GM23338 (cell line): Measurements from ENCODE around the gene CYSLTR2. TPM values are rescaled to one million over a fixed set of nuclear protein-coding genes. Genes with fewer than 3 reads are reported as not detected.

Experiments
- ATAC-seq: fragments of 200-7000 bp; cut with Tn5 transposase; 3 replicates; pipeline ENCODE4 v1.9.1; 2020
- DNase-seq: peaks from one replicate; pipeline ENCODE4 v3.0.0-alpha.2; 2015; ENCODE audit warnings: low spot score
- H2AFZ ChIP-seq: fragments of 200-600 bp; sonication (generic); 2 replicates; pipeline ENCODE4 v1.8.0; 2016; ENCODE audit warnings: antibody characterized with exemption, mild to moderate bottlenecking, moderate library complexity
- H3F3A ChIP-seq: fragments of 200-600 bp; sonication (generic); replicated peaks from 2 replicates; pipeline ENCODE4 v1.8.0; 2017; ENCODE audit warnings: antibody characterized with exemption, mixed run types, low read depth
- H3K27ac ChIP-seq: fragments of 200-600 bp; sonication (generic); 2 replicates; pipeline ENCODE4 v1.6.1; 2016; ENCODE audit warnings: low read depth
- H3K27me3 ChIP-seq: fragments of 200-600 bp; sonication (generic); 2 replicates; pipeline ENCODE4 v1.8.0; 2016; ENCODE audit warnings: mild to moderate bottlenecking, mixed run types, moderate library complexity; ENCODE audit not compliant: insufficient read depth
- H3K36me3 ChIP-seq: fragments of 200-600 bp; sonication (generic); 2 replicates; pipeline ENCODE4 v1.8.0; 2016; ENCODE audit warnings: mild to moderate bottlenecking; ENCODE audit not compliant: insufficient read depth
- H3K4me1 ChIP-seq: fragments of 200-600 bp; sonication (generic); 2 replicates; pipeline ENCODE4 v1.8.0; 2016; ENCODE audit warnings: mild to moderate bottlenecking, moderate library complexity; ENCODE audit not compliant: insufficient read depth
- H3K4me2 ChIP-seq: fragments of 200-600 bp; sonication (generic); 2 replicates; pipeline ENCODE4 v1.7.1; 2017; ENCODE audit warnings: mixed run types
- H3K4me3 ChIP-seq: fragments of 200-600 bp; sonication (generic); 2 replicates; pipeline ENCODE4 v1.6.1; 2016; ENCODE audit warnings: mixed run types
- H3K79me2 ChIP-seq: fragments of 200-600 bp; sonication (generic); replicated peaks from 2 replicates; pipeline ENCODE4 v1.8.0; 2017; ENCODE audit warnings: mild to moderate bottlenecking; ENCODE audit not compliant: insufficient read depth
- H3K9me2 ChIP-seq: fragments of 200-600 bp; sonication (generic); 2 replicates; pipeline ENCODE4 v1.8.0; 2017; ENCODE audit not compliant: insufficient read depth
- H4K20me1 ChIP-seq: fragments of 200-600 bp; sonication (generic); replicated peaks from 2 replicates; pipeline ENCODE4 v1.8.0; 2017; ENCODE audit warnings: mild to moderate bottlenecking; ENCODE audit not compliant: insufficient read depth
- H3K27ac Mint-ChIP-seq: 2 replicates; pipeline ENCODE4 v1.8.0; 2020; ENCODE audit warnings: inconsistent platforms, mild to moderate bottlenecking, moderate library complexity, mixed read lengths
- H3K27me3 Mint-ChIP-seq: 3 replicates; pipeline ENCODE4 v1.8.0; 2022; ENCODE audit warnings: low read depth, mild to moderate bottlenecking, moderate library complexity, mixed read lengths, inconsistent platforms; ENCODE audit not compliant: insufficient read depth, poor library complexity
- H3K36me3 Mint-ChIP-seq: 3 replicates; pipeline ENCODE4 v1.8.0; 2021; ENCODE audit warnings: low read depth, mild to moderate bottlenecking, inconsistent platforms, moderate library complexity, mixed read lengths
- H3K4me1 Mint-ChIP-seq: 3 replicates; pipeline ENCODE4 v1.8.0; 2020; ENCODE audit warnings: mild to moderate bottlenecking, inconsistent platforms, mixed read lengths
- H3K4me3 Mint-ChIP-seq: 3 replicates; pipeline ENCODE4 v1.8.0; 2021; ENCODE audit warnings: moderate library complexity, mild to moderate bottlenecking, inconsistent platforms, mixed read lengths
- H3K9me3 Mint-ChIP-seq: 3 replicates; pipeline ENCODE4 v1.8.0; 2020; ENCODE audit warnings: moderate library complexity, mild to moderate bottlenecking, inconsistent platforms, mixed read lengths
- CREB1 ChIP-seq: fragments of 250-450 bp; sonication (Bioruptor Pico); IDR thresholded peaks from 2 replicates; pipeline ENCODE4 v1.5.0; 2020; ENCODE audit warnings: low read depth, mild to moderate bottlenecking, moderate library complexity
- CTCF ChIP-seq, 2 experiments: fragments of 200-600 bp in 1 of 2; sonication (generic) in 1 of 2; conservative IDR thresholded peaks; 2 replicates each; pipeline versions ENCODE4 v1.5.1 to v1.6.1; 2016 to 2017; ENCODE audit warnings: antibody characterized with exemption in 2 of 2, low read depth in 2 of 2, mild to moderate bottlenecking in 2 of 2, moderate library complexity in 1 of 2
- ETS1 ChIP-seq: IDR thresholded peaks from 2 replicates; pipeline ENCODE4 v1.6.1; 2016; ENCODE audit warnings: antibody characterized with exemption
- EZH2 ChIP-seq: fragments of 200-600 bp; sonication (generic); IDR thresholded peaks from one replicate; pipeline ENCODE4 v1.8.0; 2017; ENCODE audit warnings: antibody characterized with exemption, mild to moderate bottlenecking, low read depth; ENCODE audit not compliant: unreplicated experiment
- EZH2phosphoT487 ChIP-seq: fragments of 200-600 bp; sonication (generic); IDR thresholded peaks from one replicate; pipeline ENCODE4 v1.8.1; 2018; ENCODE audit warnings: antibody characterized with exemption; ENCODE audit not compliant: unreplicated experiment
- JUNB ChIP-seq: IDR thresholded peaks from one replicate; pipeline ENCODE4 v1.6.1; 2016; ENCODE audit warnings: antibody characterized with exemption; ENCODE audit not compliant: unreplicated experiment
- NANOG ChIP-seq: IDR thresholded peaks from 2 replicates; pipeline ENCODE4 v1.6.1; 2016; ENCODE audit warnings: antibody characterized with exemption, borderline replicate concordance
- POLR2AphosphoS5 ChIP-seq: IDR thresholded peaks from 2 replicates; pipeline ENCODE4 v1.6.1; 2016; ENCODE audit warnings: antibody characterized with exemption, low read depth
- STAT1 ChIP-seq: IDR thresholded peaks from one replicate; pipeline ENCODE4 v1.6.1; 2016; ENCODE audit warnings: antibody characterized with exemption; ENCODE audit not compliant: unreplicated experiment
- ZNF114 ChIP-seq: fragments of 250-450 bp; sonication (Bioruptor Pico); IDR thresholded peaks from 2 replicates; pipeline ENCODE4 v1.5.0; 2020; ENCODE audit warnings: mild to moderate bottlenecking, moderate library complexity
- ZNF331 ChIP-seq: fragments of 250-450 bp; sonication (Bioruptor Pico); IDR thresholded peaks from 2 replicates; pipeline ENCODE4 v1.5.0; 2020; ENCODE audit warnings: low read depth, mild to moderate bottlenecking, moderate library complexity
- polyA plus RNA-seq: library from polyadenylated mRNA; unstranded; fragments of >200 nt; fragmentation: Nextera tagmentation; extraction: Ambion mirVana; gene quantifications from 2 replicates; pipeline ENCODE4 v1.2.1, GENCODE V29; 2016
- total RNA-seq: library from RNA; depleted of rRNA; stranded (reverse); fragments of >200 nt; shearing (Covaris generic); gene quantifications from 2 replicates; pipeline ENCODE4 v1.2.3, GENCODE V29; 2014
- TF ChIP-seq, protein P1 (sequence below): fragments of 250-450 bp; sonication (Bioruptor Pico); IDR thresholded peaks from 2 replicates; pipeline ENCODE4 v1.5.0; 2020; ENCODE audit warnings: mild to moderate bottlenecking, moderate library complexity
- TF ChIP-seq, protein P2 (sequence below): IDR thresholded peaks from one replicate; pipeline ENCODE4 v1.6.1; 2018; ENCODE audit warnings: antibody characterized with exemption; ENCODE audit not compliant: unreplicated experiment

CYSLTR2 gene
- total and polyA plus RNA-seq, 2 experiments from 2014 or later = not detected

DNA sequence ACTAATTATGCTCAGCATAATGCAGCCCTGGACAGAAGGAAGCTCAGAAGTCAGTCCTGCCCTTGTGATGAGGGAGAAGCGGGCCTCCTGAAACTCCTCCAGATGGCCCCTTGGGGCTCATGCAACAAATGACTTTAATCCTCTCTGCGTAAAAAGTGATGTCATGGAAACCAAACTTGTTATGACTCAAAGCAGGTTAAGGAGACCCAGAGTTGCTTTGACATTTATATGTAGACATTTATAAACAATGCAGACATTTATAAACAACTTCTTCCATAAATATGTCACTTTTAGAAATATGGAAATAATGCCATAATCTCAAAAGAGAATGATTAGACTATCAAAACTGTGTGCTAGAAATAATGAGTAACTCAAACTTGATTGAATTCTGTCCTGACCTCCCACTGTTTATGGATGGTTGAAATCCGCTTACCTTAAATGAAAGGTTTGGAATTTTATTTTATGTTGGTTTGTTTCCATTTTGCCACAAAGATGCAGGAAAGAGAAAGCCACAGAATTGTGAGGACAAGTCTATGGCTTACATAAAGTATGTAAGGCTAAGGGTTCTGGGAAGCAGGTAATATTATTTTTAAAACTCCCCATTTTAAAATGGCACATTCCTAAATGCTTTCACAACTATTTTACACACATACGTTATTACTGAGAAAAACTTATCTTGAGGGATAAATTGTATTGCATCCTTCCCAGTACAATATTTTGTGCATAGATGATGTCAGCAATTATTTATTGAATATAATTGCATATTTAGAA is 73.7 kb downstream of the CYSLTR2 start:
- Histone ChIP-seq H3K4me3 (no peak overlapping the region), H3F3A (no peaks in the 10 kb centered on the region), H3K9me2 (peaks cover 9% of the 10 kb centered on the region; the same call in 1 of the 2 replicates), H3K36me3 (no peaks in the 10 kb centered on the region), H3K4me2 (no peak overlapping the region), H3K27me3 (no peaks in the 10 kb centered on the region), H3K27ac (no peak overlapping the region), H2AFZ (no peak overlapping the region), H3K79me2 (no peaks in the 10 kb centered on the region), H4K20me1 (no peaks in the 10 kb centered on the region), H3K4me1 (peaks cover 2% of the 10 kb centered on the region; the same call in 1 of the 2 replicates)
- Mint-ChIP-seq H3K4me1 (peaks cover 14% of the 10 kb centered on the region), H3K9me3 (peaks cover 8% of the 10 kb centered on the region; the same call in 1 of the 3 replicates), H3K4me3 (no peak overlapping the region), H3K36me3 (no peaks in the 10 kb centered on the region), H3K27me3 (peaks cover 5% of the 10 kb centered on the region), H3K27ac (no peak overlapping the region)
- no peak for TF ChIP-seq POLR2AphosphoS5
- TF ChIP-seq NANOG = no peak
- TF ChIP-seq ZNF331 (CRISPR knock-in tag) = no peak
- TF ChIP-seq CREB1 (CRISPR knock-in tag) = no peak
- TF ChIP-seq, protein P1, sequence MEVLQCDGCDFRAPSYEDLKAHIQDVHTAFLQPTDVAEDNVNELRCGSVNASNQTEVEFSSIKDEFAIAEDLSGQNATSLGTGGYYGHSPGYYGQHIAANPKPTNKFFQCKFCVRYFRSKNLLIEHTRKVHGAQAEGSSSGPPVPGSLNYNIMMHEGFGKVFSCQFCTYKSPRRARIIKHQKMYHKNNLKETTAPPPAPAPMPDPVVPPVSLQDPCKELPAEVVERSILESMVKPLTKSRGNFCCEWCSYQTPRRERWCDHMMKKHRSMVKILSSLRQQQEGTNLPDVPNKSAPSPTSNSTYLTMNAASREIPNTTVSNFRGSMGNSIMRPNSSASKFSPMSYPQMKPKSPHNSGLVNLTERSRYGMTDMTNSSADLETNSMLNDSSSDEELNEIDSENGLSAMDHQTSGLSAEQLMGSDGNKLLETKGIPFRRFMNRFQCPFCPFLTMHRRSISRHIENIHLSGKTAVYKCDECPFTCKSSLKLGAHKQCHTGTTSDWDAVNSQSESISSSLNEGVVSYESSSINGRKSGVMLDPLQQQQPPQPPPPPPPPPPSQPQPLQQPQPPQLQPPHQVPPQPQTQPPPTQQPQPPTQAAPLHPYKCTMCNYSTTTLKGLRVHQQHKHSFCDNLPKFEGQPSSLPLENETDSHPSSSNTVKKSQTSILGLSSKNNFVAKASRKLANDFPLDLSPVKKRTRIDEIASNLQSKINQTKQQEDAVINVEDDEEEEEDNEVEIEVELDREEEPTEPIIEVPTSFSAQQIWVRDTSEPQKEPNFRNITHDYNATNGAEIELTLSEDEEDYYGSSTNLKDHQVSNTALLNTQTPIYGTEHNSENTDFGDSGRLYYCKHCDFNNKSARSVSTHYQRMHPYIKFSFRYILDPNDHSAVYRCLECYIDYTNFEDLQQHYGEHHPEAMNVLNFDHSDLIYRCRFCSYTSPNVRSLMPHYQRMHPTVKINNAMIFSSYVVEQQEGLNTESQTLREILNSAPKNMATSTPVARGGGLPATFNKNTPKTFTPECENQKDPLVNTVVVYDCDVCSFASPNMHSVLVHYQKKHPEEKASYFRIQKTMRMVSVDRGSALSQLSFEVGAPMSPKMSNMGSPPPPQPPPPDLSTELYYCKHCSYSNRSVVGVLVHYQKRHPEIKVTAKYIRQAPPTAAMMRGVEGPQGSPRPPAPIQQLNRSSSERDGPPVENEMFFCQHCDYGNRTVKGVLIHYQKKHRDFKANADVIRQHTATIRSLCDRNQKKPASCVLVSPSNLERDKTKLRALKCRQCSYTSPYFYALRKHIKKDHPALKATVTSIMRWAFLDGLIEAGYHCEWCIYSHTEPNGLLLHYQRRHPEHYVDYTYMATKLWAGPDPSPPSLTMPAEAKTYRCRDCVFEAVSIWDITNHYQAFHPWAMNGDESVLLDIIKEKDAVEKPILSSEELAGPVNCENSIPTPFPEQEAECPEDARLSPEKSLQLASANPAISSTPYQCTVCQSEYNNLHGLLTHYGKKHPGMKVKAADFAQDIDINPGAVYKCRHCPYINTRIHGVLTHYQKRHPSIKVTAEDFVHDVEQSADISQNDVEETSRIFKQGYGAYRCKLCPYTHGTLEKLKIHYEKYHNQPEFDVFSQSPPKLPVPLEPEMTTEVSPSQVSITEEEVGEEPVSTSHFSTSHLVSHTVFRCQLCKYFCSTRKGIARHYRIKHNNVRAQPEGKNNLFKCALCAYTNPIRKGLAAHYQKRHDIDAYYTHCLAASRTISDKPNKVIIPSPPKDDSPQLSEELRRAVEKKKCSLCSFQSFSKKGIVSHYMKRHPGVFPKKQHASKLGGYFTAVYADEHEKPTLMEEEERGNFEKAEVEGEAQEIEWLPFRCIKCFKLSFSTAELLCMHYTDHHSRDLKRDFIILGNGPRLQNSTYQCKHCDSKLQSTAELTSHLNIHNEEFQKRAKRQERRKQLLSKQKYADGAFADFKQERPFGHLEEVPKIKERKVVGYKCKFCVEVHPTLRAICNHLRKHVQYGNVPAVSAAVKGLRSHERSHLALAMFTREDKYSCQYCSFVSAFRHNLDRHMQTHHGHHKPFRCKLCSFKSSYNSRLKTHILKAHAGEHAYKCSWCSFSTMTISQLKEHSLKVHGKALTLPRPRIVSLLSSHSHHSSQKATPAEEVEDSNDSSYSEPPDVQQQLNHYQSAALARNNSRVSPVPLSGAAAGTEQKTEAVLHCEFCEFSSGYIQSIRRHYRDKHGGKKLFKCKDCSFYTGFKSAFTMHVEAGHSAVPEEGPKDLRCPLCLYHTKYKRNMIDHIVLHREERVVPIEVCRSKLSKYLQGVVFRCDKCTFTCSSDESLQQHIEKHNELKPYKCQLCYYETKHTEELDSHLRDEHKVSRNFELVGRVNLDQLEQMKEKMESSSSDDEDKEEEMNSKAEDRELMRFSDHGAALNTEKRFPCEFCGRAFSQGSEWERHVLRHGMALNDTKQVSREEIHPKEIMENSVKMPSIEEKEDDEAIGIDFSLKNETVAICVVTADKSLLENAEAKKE (CRISPR knock-in tag) = no peak
- no peak for TF ChIP-seq CTCF (conservative IDR thresholded peaks at IDR 0.05; ENCODE audit: low read depth in 2 of 2)
- no peak for TF ChIP-seq EZH2phosphoT487
- TF ChIP-seq, protein P2, sequence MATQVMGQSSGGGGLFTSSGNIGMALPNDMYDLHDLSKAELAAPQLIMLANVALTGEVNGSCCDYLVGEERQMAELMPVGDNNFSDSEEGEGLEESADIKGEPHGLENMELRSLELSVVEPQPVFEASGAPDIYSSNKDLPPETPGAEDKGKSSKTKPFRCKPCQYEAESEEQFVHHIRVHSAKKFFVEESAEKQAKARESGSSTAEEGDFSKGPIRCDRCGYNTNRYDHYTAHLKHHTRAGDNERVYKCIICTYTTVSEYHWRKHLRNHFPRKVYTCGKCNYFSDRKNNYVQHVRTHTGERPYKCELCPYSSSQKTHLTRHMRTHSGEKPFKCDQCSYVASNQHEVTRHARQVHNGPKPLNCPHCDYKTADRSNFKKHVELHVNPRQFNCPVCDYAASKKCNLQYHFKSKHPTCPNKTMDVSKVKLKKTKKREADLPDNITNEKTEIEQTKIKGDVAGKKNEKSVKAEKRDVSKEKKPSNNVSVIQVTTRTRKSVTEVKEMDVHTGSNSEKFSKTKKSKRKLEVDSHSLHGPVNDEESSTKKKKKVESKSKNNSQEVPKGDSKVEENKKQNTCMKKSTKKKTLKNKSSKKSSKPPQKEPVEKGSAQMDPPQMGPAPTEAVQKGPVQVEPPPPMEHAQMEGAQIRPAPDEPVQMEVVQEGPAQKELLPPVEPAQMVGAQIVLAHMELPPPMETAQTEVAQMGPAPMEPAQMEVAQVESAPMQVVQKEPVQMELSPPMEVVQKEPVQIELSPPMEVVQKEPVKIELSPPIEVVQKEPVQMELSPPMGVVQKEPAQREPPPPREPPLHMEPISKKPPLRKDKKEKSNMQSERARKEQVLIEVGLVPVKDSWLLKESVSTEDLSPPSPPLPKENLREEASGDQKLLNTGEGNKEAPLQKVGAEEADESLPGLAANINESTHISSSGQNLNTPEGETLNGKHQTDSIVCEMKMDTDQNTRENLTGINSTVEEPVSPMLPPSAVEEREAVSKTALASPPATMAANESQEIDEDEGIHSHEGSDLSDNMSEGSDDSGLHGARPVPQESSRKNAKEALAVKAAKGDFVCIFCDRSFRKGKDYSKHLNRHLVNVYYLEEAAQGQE = no peak
- TF ChIP-seq ZNF114 (CRISPR knock-in tag) = no peak
- no peak for TF ChIP-seq ETS1
- no peak for TF ChIP-seq JUNB
- no peak for TF ChIP-seq STAT1
- no peak for TF ChIP-seq EZH2
- ATAC-seq = no peak
- DNase-seq = no peak
